HG03196 (cell line): ENCODE results near the gene ITLN2.
"Not testable (repeated sequence)": the region's sequence is repeated elsewhere in the genome, so short reads cannot be mapped to it uniquely, and the experiment has no call there.

Experiments
- ATAC-seq: cut with Tn5 transposase; IDR thresholded peaks from one replicate; pipeline ENCODE4 v1.9.1; 2021; ENCODE audit not compliant: unreplicated experiment

ITLN2 gene

DNA sequence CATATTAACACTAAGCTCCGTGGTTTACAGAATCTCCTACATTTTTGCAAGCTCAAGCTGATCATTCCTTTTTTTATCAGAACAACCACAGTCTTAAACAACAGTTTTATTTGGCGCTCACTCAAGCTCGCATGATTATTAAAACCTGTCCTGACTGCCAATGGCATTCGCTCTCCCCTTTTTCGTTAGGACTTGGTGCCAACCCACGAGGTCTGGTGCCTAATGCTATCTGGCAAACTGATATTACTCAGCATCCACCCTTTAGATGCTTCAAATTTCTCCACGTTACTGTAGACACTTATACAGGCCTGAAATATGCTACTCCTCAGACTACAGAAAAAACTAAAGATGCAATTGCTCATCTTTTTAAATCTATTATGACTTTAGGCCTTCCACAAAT is 46.6 kb downstream of the ITLN2 start:
- ATAC-seq = no peak

DNA sequence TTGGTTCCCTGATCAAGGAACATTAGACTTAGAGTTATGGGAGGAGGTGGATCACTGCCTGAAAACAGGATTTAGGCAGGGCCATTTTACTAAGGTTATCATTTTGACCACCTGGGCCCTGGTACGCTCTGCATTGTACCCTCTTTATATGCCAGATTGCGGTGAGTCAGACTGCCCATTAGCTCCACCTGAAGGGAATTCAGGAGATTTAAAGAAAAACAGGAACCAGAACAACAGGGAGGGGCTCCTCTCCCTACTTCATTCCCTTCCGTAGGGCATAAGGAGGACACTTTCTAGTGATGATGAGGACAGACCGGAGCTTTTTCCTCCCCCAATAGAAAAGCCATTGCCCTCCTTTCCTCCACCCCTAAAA is 49.0 kb downstream of the ITLN2 start:
- no peak for ATAC-seq

DNA sequence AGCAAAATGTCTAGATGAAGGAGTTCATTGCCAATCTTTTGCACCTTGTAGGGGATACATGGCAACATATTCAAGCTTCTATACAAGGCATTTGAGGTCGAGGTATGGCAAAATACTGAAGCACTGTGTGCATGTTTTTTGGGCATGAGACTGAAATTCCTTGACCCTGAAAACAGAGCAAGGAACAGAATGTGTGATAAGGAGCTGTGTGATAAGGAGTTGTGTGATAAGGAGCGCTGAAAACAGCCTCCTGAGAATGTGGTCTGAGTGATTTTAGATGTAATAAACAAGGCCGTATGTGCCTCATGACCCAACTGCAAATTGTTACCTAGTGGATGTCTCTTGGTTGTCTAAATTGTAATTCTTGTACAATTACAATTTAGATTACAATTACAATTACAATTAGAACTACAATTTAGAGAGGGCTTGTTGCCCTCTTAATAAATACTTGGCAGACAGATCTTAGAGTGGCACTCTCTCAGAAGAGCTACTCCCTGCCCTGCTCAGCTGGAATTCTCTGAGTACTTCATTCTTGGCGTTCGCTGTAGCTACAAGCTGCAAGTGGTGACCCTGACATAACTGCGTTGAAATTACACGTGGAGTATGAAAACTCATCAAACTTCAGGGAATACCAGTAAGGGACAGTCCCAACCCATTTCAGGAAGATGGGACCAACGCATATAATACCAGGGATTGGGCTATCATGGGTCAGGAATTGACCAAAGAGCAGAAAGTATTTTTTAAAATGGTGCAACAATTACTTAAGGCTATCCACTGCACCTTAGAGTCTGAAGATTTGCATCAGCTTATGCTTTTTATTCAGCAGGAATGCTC is 49.6 kb downstream of the ITLN2 start:
- ATAC-seq = no peak

DNA sequence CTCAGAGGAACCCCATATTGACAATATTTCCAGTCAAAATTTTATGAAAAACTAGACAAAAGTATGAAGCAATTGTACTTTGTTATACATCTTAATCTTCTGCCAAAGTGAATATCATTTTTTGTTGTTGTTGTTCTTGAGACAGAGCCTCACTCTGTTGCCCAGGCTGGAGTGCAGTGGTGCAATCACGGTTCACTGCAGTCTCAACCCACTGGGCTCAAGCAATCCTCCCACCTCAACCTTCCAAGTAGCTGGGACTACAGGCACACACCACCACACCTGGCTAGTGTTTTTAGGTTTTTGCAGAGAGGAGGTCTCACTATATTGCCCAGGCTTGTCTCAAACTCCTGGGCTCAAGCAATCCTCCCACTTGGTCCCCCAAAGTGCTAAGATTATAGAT is 52.4 kb downstream of the ITLN2 start:
- ATAC-seq = not testable (repeated sequence)

DNA sequence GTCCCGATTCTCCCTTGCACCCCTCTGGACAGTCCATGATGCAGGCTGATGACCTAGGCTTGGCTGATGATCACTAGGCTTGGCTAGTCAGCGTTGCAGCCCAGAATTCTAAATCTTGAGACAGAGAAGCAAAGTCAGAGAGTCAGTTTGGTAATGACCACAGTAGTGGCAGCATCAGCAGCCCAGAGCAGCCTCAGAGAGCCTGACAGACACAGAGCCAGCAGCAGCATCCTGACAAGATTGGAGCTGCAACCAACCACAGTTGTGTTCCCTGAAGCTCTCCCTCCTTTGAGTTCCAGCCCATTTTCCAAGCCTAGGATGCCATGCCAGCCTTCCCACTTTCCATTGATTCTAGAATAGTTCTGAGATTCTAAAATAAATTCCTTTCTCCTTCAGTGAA is 52.8 kb downstream of the ITLN2 start:
- no peak for ATAC-seq

DNA sequence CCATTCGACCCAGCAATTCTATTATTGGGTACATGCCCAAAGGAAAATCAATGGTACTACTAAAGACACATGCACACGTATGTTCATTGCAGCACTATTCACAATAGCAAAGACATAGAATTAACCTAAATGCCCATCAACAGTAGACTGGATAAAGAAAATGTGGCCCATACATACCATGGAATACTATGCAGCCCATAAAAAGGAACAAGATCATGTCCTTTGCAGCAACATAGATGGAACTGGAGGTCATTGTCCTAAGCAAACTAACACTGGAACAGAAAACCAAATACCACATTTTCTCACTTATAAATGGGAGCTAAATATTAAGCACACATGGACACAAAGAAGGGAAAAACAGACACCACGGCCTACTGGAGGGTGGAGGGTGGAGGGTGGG is 53.9 kb downstream of the ITLN2 start:
- not testable (repeated sequence) for ATAC-seq
